Smooth muscle cell (in vitro differentiated cells): ENCODE measurements around the gene CS. TPM values are rescaled to one million over a fixed set of nuclear protein-coding genes. Genes with fewer than 3 reads are reported as not detected.
"Not testable (repeated sequence)": the region's sequence is repeated elsewhere in the genome, so short reads cannot be mapped to it uniquely, and the experiment has no call there.

Experiments used
- DNase-seq: peaks from one replicate; lab custom pipeline; 2025; ENCODE audit not compliant: unreplicated experiment; lab: John Stamatoyannopoulos, UW
- H2AFZ ChIP-seq: fragments of 200-600 bp; sonication (generic); 2 replicates; pipeline ENCODE4 v1.6.0; 2016; ENCODE audit warnings: antibody characterized with exemption, low read depth, mild to moderate bottlenecking
- H3F3A ChIP-seq: fragments of 200-600 bp; sonication (generic); 2 replicates; pipeline ENCODE4 v1.6.0; 2017; ENCODE audit warnings: antibody characterized with exemption, low read depth
- H3K27ac ChIP-seq: fragments of 200-600 bp; sonication (generic); 2 replicates; pipeline ENCODE4 v1.5.1; 2016; ENCODE audit warnings: low read depth, mild to moderate bottlenecking
- H3K27me3 ChIP-seq: fragments of 200-600 bp; sonication (generic); 2 replicates; pipeline ENCODE4 v1.6.1; 2016; ENCODE audit warnings: low read depth, mild to moderate bottlenecking
- H3K36me3 ChIP-seq: fragments of 200-600 bp; sonication (generic); 2 replicates; pipeline ENCODE4 v1.5.1; 2016; ENCODE audit warnings: low read depth
- H3K4me1 ChIP-seq: fragments of 200-600 bp; sonication (generic); 2 replicates; pipeline ENCODE4 v1.5.1; 2016; ENCODE audit warnings: low read depth
- H3K4me2 ChIP-seq: fragments of 200-600 bp; sonication (generic); 2 replicates; pipeline ENCODE4 v1.6.0; 2016; ENCODE audit warnings: mild to moderate bottlenecking
- H3K4me3 ChIP-seq: fragments of 200-600 bp; sonication (generic); 2 replicates; pipeline ENCODE4 v1.5.1; 2016; ENCODE audit warnings: mild to moderate bottlenecking
- H3K79me2 ChIP-seq: fragments of 200-600 bp; sonication (generic); 2 replicates; pipeline ENCODE4 v1.6.0; 2016; ENCODE audit warnings: low read depth, mild to moderate bottlenecking
- H3K9ac ChIP-seq: fragments of 200-600 bp; sonication (generic); 2 replicates; pipeline ENCODE4 v1.6.0; 2016; ENCODE audit warnings: low read depth
- H3K9me3 ChIP-seq: fragments of 200-600 bp; sonication (generic); replicated peaks from 2 replicates; pipeline ENCODE4 v1.5.1; 2016; ENCODE audit warnings: low read depth
- H4K20me1 ChIP-seq: fragments of 200-600 bp; sonication (generic); 2 replicates; pipeline ENCODE4 v1.6.0; 2016; ENCODE audit warnings: low read depth
- WGBS: methylation state at CpG from one replicate; pipeline ENCODE4 v1.1.7; 2016; ENCODE audit warnings: low lambda C conversion rate; 5-methylcytosine and 5-hydroxymethylcytosine counted together
- polyA plus RNA-seq: library from polyadenylated mRNA; unstranded; fragments of >200 nt; fragmentation: Nextera tagmentation; extraction: Ambion mirVana; gene quantifications from 2 replicates; pipeline ENCODE4 v1.2.1, GENCODE V29; 2016
- total RNA-seq: library from RNA; depleted of rRNA; stranded (reverse); fragments of >200 nt; gene quantifications from 2 replicates; pipeline ENCODE4 v1.2.3, GENCODE V29; 2014
- TF ChIP-seq, protein P1 (sequence below): fragments of 200-600 bp; sonication (generic); IDR thresholded peaks from 2 replicates; pipeline ENCODE4 v1.5.1; 2017; ENCODE audit warnings: borderline replicate concordance, mild to moderate bottlenecking, antibody characterized with exemption; ENCODE audit not compliant: insufficient read depth, poor library complexity, severe bottlenecking

CS gene
- total and polyA plus RNA-seq, 2 experiments from 2014 or later = 83.3 to 138 TPM

DNA sequence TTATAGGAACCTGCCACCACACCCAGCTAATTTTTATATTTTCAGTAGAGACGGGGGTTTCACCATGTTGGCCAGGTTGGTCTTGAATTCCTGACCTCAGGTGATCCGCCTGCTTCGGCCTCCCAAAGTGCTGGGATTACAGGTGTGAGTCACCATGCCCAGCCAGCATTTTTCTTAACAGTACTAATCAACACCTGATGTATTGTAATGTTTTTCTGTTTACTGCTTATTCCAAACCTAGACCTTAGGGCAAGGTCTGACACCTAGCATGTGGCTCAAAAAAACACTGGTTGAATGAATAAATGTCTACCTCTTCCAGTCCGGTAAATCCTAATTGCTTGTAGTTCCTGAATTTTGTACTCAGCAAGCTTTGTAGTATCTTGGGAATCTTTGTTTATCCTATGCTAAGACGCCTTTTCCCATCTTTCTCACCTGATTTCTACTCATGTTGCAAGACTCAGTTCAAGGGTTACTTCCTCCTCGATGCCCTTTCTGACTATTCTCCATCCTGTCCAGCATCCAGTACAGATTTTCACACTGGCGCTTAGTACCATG, 30.9 kb upstream of the CS start:
- H3K9ac ChIP-seq = no peak overlapping the region
- H3K4me3 ChIP-seq = no peak overlapping the region
- H3K9me3 ChIP-seq = no peaks in the 10 kb centered on the region
- no peak overlapping the region for H2AFZ ChIP-seq
- no peaks in the 10 kb centered on the region for H3K27me3 ChIP-seq
- no peaks in the 10 kb centered on the region for H3F3A ChIP-seq
- DNase-seq = no peak
- no peak overlapping the region for H3K4me2 ChIP-seq
- TF ChIP-seq, protein P1, sequence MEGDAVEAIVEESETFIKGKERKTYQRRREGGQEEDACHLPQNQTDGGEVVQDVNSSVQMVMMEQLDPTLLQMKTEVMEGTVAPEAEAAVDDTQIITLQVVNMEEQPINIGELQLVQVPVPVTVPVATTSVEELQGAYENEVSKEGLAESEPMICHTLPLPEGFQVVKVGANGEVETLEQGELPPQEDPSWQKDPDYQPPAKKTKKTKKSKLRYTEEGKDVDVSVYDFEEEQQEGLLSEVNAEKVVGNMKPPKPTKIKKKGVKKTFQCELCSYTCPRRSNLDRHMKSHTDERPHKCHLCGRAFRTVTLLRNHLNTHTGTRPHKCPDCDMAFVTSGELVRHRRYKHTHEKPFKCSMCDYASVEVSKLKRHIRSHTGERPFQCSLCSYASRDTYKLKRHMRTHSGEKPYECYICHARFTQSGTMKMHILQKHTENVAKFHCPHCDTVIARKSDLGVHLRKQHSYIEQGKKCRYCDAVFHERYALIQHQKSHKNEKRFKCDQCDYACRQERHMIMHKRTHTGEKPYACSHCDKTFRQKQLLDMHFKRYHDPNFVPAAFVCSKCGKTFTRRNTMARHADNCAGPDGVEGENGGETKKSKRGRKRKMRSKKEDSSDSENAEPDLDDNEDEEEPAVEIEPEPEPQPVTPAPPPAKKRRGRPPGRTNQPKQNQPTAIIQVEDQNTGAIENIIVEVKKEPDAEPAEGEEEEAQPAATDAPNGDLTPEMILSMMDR = no peak
- no peak overlapping the region for H3K27ac ChIP-seq
- no peaks in the 10 kb centered on the region for H3K79me2 ChIP-seq
- H3K36me3 ChIP-seq = no peaks in the 10 kb centered on the region
- H4K20me1 ChIP-seq = no peaks in the 10 kb centered on the region
- WGBS = 92% methylated on average over 7 of the region's 7 CpGs
- H3K4me1 ChIP-seq = no peaks in the 10 kb centered on the region

DNA sequence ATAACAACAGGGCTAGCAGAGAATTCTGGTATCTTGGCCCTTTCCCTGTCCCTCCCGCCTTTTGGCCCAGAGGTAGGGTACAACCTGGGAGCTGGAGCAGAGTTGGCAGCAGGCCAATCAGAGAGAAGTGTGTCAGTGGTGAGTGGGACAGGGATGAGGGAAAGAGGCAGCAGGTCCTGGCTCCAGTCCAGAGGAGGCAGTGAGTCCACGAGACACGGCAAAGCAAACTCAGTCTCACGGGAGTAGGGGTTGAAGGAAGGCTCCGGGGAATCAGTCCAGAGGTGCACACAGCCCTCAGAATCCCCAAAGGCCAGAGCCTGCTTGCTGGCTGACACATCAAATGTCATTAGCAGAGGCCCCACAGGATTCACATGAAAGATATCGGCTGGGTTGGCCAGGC, 26.4 kb upstream of the CS start:
- Histone ChIP-seq H3K4me3 (no peak overlapping the region), H3K9me3 (no peaks in the 10 kb centered on the region), H3K9ac (no peak overlapping the region), H4K20me1 (no peaks in the 10 kb centered on the region), H3K79me2 (no peaks in the 10 kb centered on the region), H2AFZ (no peak overlapping the region), H3K27me3 (no peaks in the 10 kb centered on the region), H3K27ac (no peak overlapping the region), H3K36me3 (no peaks in the 10 kb centered on the region), H3F3A (no peaks in the 10 kb centered on the region), H3K4me2 (no peak overlapping the region), H3K4me1 (no peaks in the 10 kb centered on the region)
- TF ChIP-seq, protein P1 = no peak
- WGBS = 96% methylated on average over 6 of the region's 6 CpGs
- DNase-seq = no peak

DNA sequence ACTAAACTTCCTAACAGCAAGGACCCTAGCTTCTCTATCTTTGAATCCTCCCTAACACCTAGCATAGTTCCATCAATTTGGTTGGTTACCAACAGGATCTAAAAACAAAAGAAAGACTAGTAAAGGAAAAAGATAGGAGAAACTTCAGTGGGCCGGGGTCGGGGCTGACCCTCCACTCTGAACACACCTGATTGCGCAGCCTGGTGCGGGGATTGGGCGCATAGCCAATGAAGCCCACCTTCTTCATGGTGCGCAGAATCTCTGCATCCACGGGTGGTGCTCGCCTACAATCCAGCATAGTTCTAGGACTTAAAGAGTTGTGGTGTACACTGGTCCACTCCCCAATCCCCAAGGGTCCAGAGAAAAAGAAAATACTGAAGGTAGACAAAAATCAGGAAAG, 26.0 kb upstream of the CS start:
- Histone ChIP-seq H3K27ac (no peak overlapping the region), H3K4me3 (no peak overlapping the region), H3K27me3 (no peaks in the 10 kb centered on the region), H3K4me1 (no peaks in the 10 kb centered on the region), H3K4me2 (no peak overlapping the region), H2AFZ (no peak overlapping the region), H4K20me1 (no peaks in the 10 kb centered on the region), H3K79me2 (no peaks in the 10 kb centered on the region), H3K9me3 (no peaks in the 10 kb centered on the region), H3K36me3 (no peaks in the 10 kb centered on the region), H3F3A (no peaks in the 10 kb centered on the region), H3K9ac (no peak overlapping the region)
- 97% methylated on average over 8 of the region's 8 CpGs for WGBS
- TF ChIP-seq, protein P1 = no peak
- no peak for DNase-seq

DNA sequence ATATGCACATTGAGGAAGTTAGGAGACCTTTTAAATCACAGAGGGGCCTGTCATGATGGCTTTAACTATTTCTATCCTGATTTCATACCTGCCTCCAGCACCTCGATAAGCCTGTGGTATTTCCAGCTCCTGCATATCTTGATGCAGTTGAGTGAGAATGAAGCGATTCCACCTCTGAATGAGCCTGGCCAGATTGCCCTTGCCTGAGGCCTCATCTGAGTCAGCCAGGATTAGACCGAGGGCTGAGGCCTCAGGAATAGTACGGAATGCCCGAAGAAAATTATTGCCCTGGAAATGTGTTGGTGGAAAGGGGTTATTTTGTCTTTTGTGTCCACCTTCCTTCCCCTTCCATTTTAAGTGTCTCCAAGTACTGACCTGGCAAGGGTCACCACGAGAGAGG, 24.1 kb upstream of the CS start:
- Histone ChIP-seq H3K36me3 (no peaks in the 10 kb centered on the region), H3F3A (no peaks in the 10 kb centered on the region), H2AFZ (no peak overlapping the region), H3K27me3 (no peaks in the 10 kb centered on the region), H3K4me1 (no peaks in the 10 kb centered on the region), H4K20me1 (no peaks in the 10 kb centered on the region), H3K27ac (peak overlapping the region; percentile 49), H3K4me3 (no peak overlapping the region), H3K9me3 (no peaks in the 10 kb centered on the region), H3K9ac (peak overlapping the region; percentile 43), H3K79me2 (no peaks in the 10 kb centered on the region), H3K4me2 (peak overlapping the region; percentile 35)
- DNase-seq = no peak
- 67% methylated on average over 6 of the region's 6 CpGs for WGBS
- TF ChIP-seq, protein P1 = no peak

DNA sequence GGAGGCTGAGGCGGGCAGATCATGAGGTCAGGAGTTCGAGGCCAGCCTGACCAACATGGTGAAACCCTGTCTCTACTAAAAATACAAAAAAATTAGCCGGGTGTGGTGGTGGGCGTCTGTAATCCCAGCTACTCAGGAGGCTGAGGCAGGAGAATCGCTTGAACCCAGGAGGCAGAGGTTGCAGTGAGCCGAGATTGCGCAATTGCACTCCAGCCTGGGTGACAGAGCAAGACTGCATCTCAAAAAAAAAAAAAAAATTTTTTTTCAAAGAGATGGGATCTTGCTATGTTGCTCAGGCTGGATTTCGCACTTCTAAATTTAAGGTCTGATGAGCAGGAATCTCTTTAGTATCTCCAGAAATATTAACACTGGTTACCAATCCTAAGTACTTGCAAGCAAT, 21.5 kb upstream of the CS start:
- not testable (repeated sequence) for H3K4me1 ChIP-seq, H2AFZ ChIP-seq, H3K79me2 ChIP-seq, H3K4me2 ChIP-seq, H3K27me3 ChIP-seq, H4K20me1 ChIP-seq, DNase-seq, H3K9me3 ChIP-seq, H3K27ac ChIP-seq, H3K36me3 ChIP-seq, H3K4me3 ChIP-seq, H3K9ac ChIP-seq, H3F3A ChIP-seq
- 96% methylated on average over 8 of the region's 8 CpGs for WGBS
